A673 (cell line): ENCODE data around the gene FURIN. TPM values are rescaled to one million over a fixed set of nuclear protein-coding genes. Genes with fewer than 3 reads are reported as not detected.

Experiments
- BruUV-seq: library from RNA; stranded (reverse); fragments of 400-500 nt; replicated peaks from 2 replicates; lab custom pipeline; 2021; lab: Mats Ljungman, UMichigan
- CTCF ChIA-PET: fragments of 300-600 bp; sonication (Branson Sonifier 250); formaldehyde crosslinking; loops from one replicate; lab custom pipeline; 2022; ENCODE audit warnings: antibody characterized with exemption; lab: Charles Lee
- POLR2A ChIA-PET: fragments of 300-600 bp; sonication (Branson Sonifier 250); formaldehyde crosslinking; loops from one replicate; lab custom pipeline; 2022; ENCODE audit warnings: antibody characterized with exemption; ENCODE audit not compliant: low non-redundant PET; lab: Charles Lee
- DNase-seq: peaks from one replicate; pipeline ENCODE4 v3.0.0-alpha.2; 2015; ENCODE audit warnings: low spot score
- H3K27ac ChIP-seq: fragments of 200-600 bp; sonication (generic); 2 replicates; pipeline ENCODE4 v1.5.1; 2016; ENCODE audit warnings: mixed run types, low read depth, mild to moderate bottlenecking, mixed read lengths, antibody characterized with exemption, low read length; ENCODE audit not compliant: poor library complexity, severe bottlenecking
- H3K27me3 ChIP-seq: fragments of 200-600 bp; sonication (generic); replicated peaks from 2 replicates; pipeline ENCODE4 v1.6.1; 2017; ENCODE audit warnings: mixed run types, low read depth, mild to moderate bottlenecking, mixed read lengths, antibody characterized with exemption, low read length; ENCODE audit not compliant: insufficient read depth, poor library complexity
- H3K36me3 ChIP-seq: fragments of 200-600 bp; sonication (generic); 2 replicates; pipeline ENCODE4 v1.6.1; 2016; ENCODE audit warnings: mixed run types, mild to moderate bottlenecking, mixed read lengths, antibody characterized with exemption, low read length; ENCODE audit not compliant: insufficient read depth, poor library complexity, severe bottlenecking
- H3K4me1 ChIP-seq: fragments of 200-600 bp; sonication (generic); 2 replicates; pipeline ENCODE4 v1.6.1; 2017; ENCODE audit warnings: mixed run types, mild to moderate bottlenecking, mixed read lengths, antibody characterized with exemption, low read length; ENCODE audit not compliant: insufficient read depth, poor library complexity, severe bottlenecking
- H3K4me3 ChIP-seq: fragments of 200-600 bp; sonication (generic); 2 replicates; pipeline ENCODE4 v1.5.1; 2016; ENCODE audit warnings: low read depth, mixed run types, mild to moderate bottlenecking, mixed read lengths, low read length; ENCODE audit not compliant: poor library complexity, severe bottlenecking
- H3K9me3 ChIP-seq: fragments of 200-600 bp; sonication (generic); 2 replicates; pipeline ENCODE4 v1.6.1; 2016; ENCODE audit warnings: mixed run types, low read depth, mild to moderate bottlenecking, mixed read lengths, antibody characterized with exemption, low read length; ENCODE audit not compliant: poor library complexity, severe bottlenecking
- CTCF ChIP-seq: fragments of 300-800, 200-600 bp; sonication (generic); conservative IDR thresholded peaks from 2 replicates; pipeline ENCODE4 v1.5.1; 2017; ENCODE audit warnings: low read depth, mild to moderate bottlenecking, antibody characterized with exemption, low read length, moderate library complexity, mixed read lengths
- EZH2 ChIP-seq: fragments of 200-600 bp; sonication (generic); IDR thresholded peaks from 2 replicates; pipeline ENCODE4 v1.6.1; 2017; ENCODE audit warnings: borderline replicate concordance, low read depth, mild to moderate bottlenecking, mixed read lengths, antibody characterized with exemption, low read length; ENCODE audit not compliant: poor library complexity, severe bottlenecking
- intact Hi-C: fragments of 100-400 bp; cut with micrococcal nuclease; formaldehyde crosslinking; loops from one replicate; pipeline ENCODE4 v1.10.0; 2022; ENCODE audit not compliant: unreplicated experiment
- total RNA-seq: library from RNA; stranded (reverse); gene quantifications from 2 replicates; pipeline ENCODE4 v1.2.3, GENCODE V29; 2021

Gene FURIN
- total RNA-seq, 1 experiment from 2014 or later, result 63.4 TPM

DNA sequence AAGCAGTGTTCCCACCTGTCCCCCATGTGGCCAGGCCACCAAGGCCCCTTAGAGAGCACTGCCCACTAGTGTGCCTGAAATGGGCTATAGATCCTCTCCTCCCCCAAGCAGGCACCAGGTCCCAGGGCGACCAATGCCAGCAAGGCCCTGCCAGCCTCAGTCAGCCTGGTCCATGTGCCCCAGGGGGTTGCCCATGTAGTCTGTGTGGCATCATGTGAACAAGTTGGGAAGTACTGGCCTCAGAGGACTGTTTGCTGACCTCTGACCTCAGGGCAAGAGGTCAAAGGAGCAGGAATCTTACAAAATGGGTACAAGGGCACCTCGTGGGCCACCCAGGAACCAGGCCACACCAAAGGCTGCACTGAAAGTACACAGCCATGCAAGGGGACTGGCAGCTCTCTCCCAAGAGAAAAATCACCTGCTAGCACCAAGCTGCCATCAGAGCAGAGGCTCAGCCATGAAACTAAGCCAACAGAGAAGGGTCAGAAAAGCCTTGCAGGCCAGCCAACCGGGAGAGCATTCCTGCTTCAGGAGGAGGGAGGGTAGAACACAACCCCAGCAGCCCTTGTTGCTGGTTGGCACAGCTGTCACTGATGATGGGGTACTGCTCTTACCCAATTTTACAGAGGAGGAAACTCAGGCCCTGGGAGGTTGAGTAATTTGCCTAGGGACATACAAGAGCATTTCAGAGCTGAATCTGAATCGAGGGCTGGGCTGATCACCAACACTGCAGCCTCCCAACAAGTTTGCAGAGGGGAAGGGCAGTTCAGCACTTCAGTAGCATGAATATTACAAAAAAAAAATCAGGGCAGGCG, 5.2 kb upstream of the FURIN start:
- no peak for DNase-seq
- POLR2A ChIA-PET, result no interaction called here
- Histone ChIP-seq H3K4me3 (no peak overlapping the region), H3K27me3 (no peaks in the 10 kb centered on the region), H3K4me1 (peaks cover 2% of the 10 kb centered on the region), H3K9me3 (no peaks in the 10 kb centered on the region), H3K36me3 (no peaks in the 10 kb centered on the region), H3K27ac (no peak overlapping the region)
- no TSS peak for BruUV-seq
- TF ChIP-seq CTCF (no peak), EZH2 (no peak)
- intact Hi-C loops, result no loop called here
- CTCF ChIA-PET, result no interaction called here

DNA sequence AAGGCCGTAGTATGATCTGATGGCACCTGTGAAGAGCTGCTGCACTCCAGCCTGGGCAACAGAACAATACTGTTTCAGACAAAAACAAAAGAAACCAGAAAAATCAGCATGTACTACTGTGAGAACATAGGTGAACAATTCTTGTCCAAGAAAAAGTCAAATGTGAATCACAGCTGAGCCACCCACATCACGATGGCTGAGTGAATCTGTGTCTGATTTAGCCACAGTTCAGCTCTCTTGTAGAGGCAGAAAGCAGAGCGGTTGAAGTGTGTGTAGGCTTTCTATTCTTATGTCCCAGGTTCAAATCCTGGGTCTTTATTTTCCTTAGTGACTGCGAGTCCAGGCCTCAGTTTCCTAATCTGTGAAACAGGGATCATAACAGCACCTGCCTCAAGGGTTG, 4.4 kb upstream of the FURIN start:
- intact Hi-C loops, result no loop called here
- CTCF ChIA-PET, result no interaction called here
- no peaks in the 10 kb centered on the region for H3K36me3 ChIP-seq
- DNase-seq, result no peak
- no peak overlapping the region for H3K27ac ChIP-seq
- no peak for TF ChIP-seq CTCF
- no peak for TF ChIP-seq EZH2
- no peaks in the 10 kb centered on the region for H3K9me3 ChIP-seq
- POLR2A ChIA-PET, result no interaction called here
- H3K4me1 ChIP-seq, result peaks cover 10% of the 10 kb centered on the region
- H3K27me3 ChIP-seq, result no peaks in the 10 kb centered on the region
- H3K4me3 ChIP-seq, result no peak overlapping the region
- no TSS peak for BruUV-seq

DNA sequence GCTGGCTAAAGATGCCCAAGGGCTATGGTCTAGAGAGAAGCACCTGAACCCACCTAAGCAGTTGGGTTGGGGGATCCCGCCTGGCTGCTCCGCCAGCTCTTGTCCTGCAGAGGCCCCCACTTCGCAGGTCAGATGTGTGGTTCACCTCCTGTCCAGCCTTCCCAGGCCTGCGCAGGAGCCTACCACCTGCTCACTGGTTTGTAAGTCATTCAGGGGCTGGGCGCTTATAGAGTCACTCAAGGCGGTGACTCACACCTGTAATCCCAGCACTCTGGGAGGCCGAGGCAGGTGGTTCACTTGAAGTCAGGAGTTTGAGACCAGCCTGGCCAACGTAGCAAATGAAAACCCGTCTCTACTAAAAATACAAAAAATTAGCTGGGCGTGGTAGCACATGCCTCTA, 3.9 kb upstream of the FURIN start:
- POLR2A ChIA-PET, result no interaction called here

More for the DNA sequence above, 3.9 kb upstream of the FURIN start:
- Histone ChIP-seq H3K9me3 (no peaks in the 10 kb centered on the region), H3K4me1 (peaks cover 16% of the 10 kb centered on the region), H3K27me3 (no peaks in the 10 kb centered on the region), H3K36me3 (no peaks in the 10 kb centered on the region), H3K4me3 (no peak overlapping the region), H3K27ac (no peak overlapping the region)
- no peak for DNase-seq
- CTCF ChIA-PET, result no interaction called here
- TF ChIP-seq CTCF (no peak), EZH2 (no peak)
- no TSS peak for BruUV-seq
- intact Hi-C loops, result no loop called here
